K562 (cell line): ENCODE measurements around the gene HIKESHI. TPM values are rescaled to one million over a fixed set of nuclear protein-coding genes. Genes with fewer than 3 reads are reported as not detected.

ENCODE experiments used
- ATAC-seq: fragments of 200-7000 bp; cut with Tn5 transposase; 3 replicates; pipeline ENCODE4 v1.9.1; 2020; ENCODE audit warnings: moderate library complexity
- BruUV-seq: library from RNA; stranded (reverse); fragments of 400-500 nt; replicated peaks from 2 replicates; lab custom pipeline; 2021; lab: Mats Ljungman, UMichigan
- CTCF ChIA-PET: fragments of 300-600 bp; formaldehyde crosslinking; extraction: SDS; loops from one replicate; lab custom pipeline; 2021; ENCODE audit warnings: low intra/inter-chr PET ratio; lab: Yijun Ruan, JAX
- POLR2A ChIA-PET: fragments of 300-600, 350-650 bp; sonication (Branson Sonifier 250); formaldehyde crosslinking; extraction: SDS; loops from one replicate; lab custom pipeline; 2021; ENCODE audit warnings: antibody characterized with exemption, inconsistent platforms; lab: Yijun Ruan, JAX
- DNase-seq, 4 experiments: peaks; one replicate each; pipeline versions ENCODE4 v3.0.0 to v3.0.0-alpha.2; 2011 to 2018; ENCODE audit warnings: low spot score in 3 of 4, mixed read lengths in 3 of 4; ENCODE audit errors: extremely low read depth in 1 of 4
- FAIRE-seq: peaks from 2 replicates; lab custom pipeline; 2011; peaks lifted over from hg19 to GRCh38; lab: Jason Lieb, UNC
- H2AFZ ChIP-seq: 2 replicates; pipeline ENCODE4 v1.6.0; 2011; ENCODE audit warnings: low read depth, low read length, control low read depth, inconsistent platforms
- H3K27ac ChIP-seq: fragments of 200-600 bp; 3 replicates; pipeline ENCODE4 v1.8.0; 2011; ENCODE audit warnings: low read depth, mild to moderate bottlenecking, control low read depth, inconsistent platforms, low read length, moderate library complexity, mixed read lengths; ENCODE audit errors: extremely low read depth
- H3K27me3 ChIP-seq, 2 experiments: fragments of 300-600 bp in 1 of 2; 2 replicates in 1 of 2; 3 replicates in 1 of 2; pipeline versions ENCODE4 v1.6.0 to v1.8.0; 2011; ENCODE audit warnings: inconsistent platforms in 2 of 2, low read length in 2 of 2, mild to moderate bottlenecking in 1 of 2, mixed read lengths in 1 of 2, moderate library complexity in 1 of 2; ENCODE audit not compliant: control insufficient read depth in 2 of 2, insufficient read depth in 2 of 2
- H3K36me3 ChIP-seq: fragments of 300-600 bp; 3 replicates; pipeline ENCODE4 v1.8.0; 2011; ENCODE audit warnings: mild to moderate bottlenecking, low read length, inconsistent platforms; ENCODE audit not compliant: control insufficient read depth, insufficient read depth
- H3K4me1 ChIP-seq, 2 experiments: fragments of 200-600 bp in 1 of 2; replicated peaks in 1 of 2; 2 replicates in 1 of 2; 3 replicates in 1 of 2; pipeline versions ENCODE4 v1.5.1 to v1.8.0; 2011; ENCODE audit warnings: inconsistent platforms in 2 of 2, low read length in 2 of 2, mild to moderate bottlenecking in 1 of 2, mixed read lengths in 1 of 2, moderate library complexity in 1 of 2; ENCODE audit not compliant: control insufficient read depth in 2 of 2, insufficient read depth in 2 of 2
- H3K4me2 ChIP-seq: 2 replicates; pipeline ENCODE4 v1.6.1; 2011; ENCODE audit warnings: low read length, control low read depth, inconsistent platforms, mixed read lengths; ENCODE audit not compliant: insufficient read depth
- H3K4me3 ChIP-seq: fragments of 200-600 bp; sonication (generic), shearing (Covaris generic); 2 replicates; pipeline ENCODE4 v1.5.1; 2016; ENCODE audit warnings: control low read depth, inconsistent platforms
- H3K79me2 ChIP-seq: fragments of 200-600 bp; 3 replicates; pipeline ENCODE4 v1.8.0; 2011; ENCODE audit warnings: low read length, inconsistent platforms; ENCODE audit not compliant: control insufficient read depth, insufficient read depth
- H3K9ac ChIP-seq, 2 experiments: 2 replicates each; pipeline versions ENCODE4 v1.6.0 to v1.6.1; 2011; ENCODE audit warnings: low read depth in 2 of 2, low read length in 2 of 2, control low read depth in 1 of 2, inconsistent platforms in 1 of 2, mild to moderate bottlenecking in 1 of 2, mixed read lengths in 1 of 2; ENCODE audit not compliant: insufficient read depth in 1 of 2
- H3K9me1 ChIP-seq: one replicate; pipeline ENCODE4 v1.6.0; 2011; ENCODE audit warnings: inconsistent platforms, mild to moderate bottlenecking, low read length, moderate library complexity; ENCODE audit not compliant: control insufficient read depth, insufficient read depth
- H3K9me3 ChIP-seq: replicated peaks from 2 replicates; pipeline ENCODE4 v1.5.1; 2011; ENCODE audit warnings: low read depth, low read length, inconsistent platforms; ENCODE audit not compliant: control insufficient read depth, insufficient read depth
- H4K20me1 ChIP-seq: replicated peaks from 2 replicates; pipeline ENCODE4 v1.6.1; 2011; ENCODE audit warnings: low read length, inconsistent platforms, mixed read lengths; ENCODE audit not compliant: control insufficient read depth, insufficient read depth
- BCOR ChIP-seq: fragments of 450-650 bp; IDR thresholded peaks from 2 replicates; pipeline ENCODE4 v1.6.1; 2016
- E2F3 ChIP-seq: fragments of 250-450 bp; sonication (Bioruptor Pico); IDR thresholded peaks from 2 replicates; pipeline ENCODE4 v1.4.0; 2020; ENCODE audit warnings: mild to moderate bottlenecking
- GTF2A2 ChIP-seq: IDR thresholded peaks from 2 replicates; pipeline ENCODE4 v1.6.1; 2016; ENCODE audit warnings: mild to moderate bottlenecking, missing genetic modification characterization, missing compliant biosample characterization
- MTA3 ChIP-seq: fragments of 450-650 bp; formaldehyde crosslinking; IDR thresholded peaks from 2 replicates; pipeline ENCODE4 v1.6.1; 2017; ENCODE audit warnings: mild to moderate bottlenecking, borderline replicate concordance
- NRF1 ChIP-seq, 2 experiments: fragments of 450-650 bp; IDR thresholded peaks in 1 of 2; conservative IDR thresholded peaks in 1 of 2; 2 replicates each; pipeline ENCODE4 v1.6.1; 2014; ENCODE audit warnings: mild to moderate bottlenecking in 2 of 2
- PTBP1 ChIP-seq: fragments of 200-400 bp; formaldehyde crosslinking; IDR thresholded peaks from 2 replicates; pipeline ENCODE4 v1.6.1; 2017; ENCODE audit warnings: low read depth, low read length
- PURB ChIP-seq: sonication (generic); formaldehyde crosslinking; IDR thresholded peaks from 2 replicates; pipeline ENCODE4 v1.9.0; 2021; ENCODE audit warnings: low read depth, mild to moderate bottlenecking, missing genetic modification reagents
- RFX1 ChIP-seq: fragments of 450-650 bp; IDR thresholded peaks from 2 replicates; pipeline ENCODE4 v1.6.1; 2016; ENCODE audit warnings: mild to moderate bottlenecking, moderate library complexity
- ZC3H8 ChIP-seq: fragments of 450-650 bp; IDR thresholded peaks from 2 replicates; pipeline ENCODE4 v1.6.1; 2017
- ZNF384 ChIP-seq: IDR thresholded peaks from 2 replicates; pipeline ENCODE4 v1.6.1; 2012; ENCODE audit warnings: low read depth, low read length, improper control_type of control experiment
- ZNF699 ChIP-seq: fragments of 250-450 bp; sonication (Bioruptor Pico); IDR thresholded peaks from 2 replicates; pipeline ENCODE4 v1.8.0; 2021; ENCODE audit warnings: mild to moderate bottlenecking, moderate library complexity; ENCODE audit not compliant: insufficient replicate concordance
- WGBS: fragments of 100-300 bp; shearing (Covaris generic); methylation state at CpG from one replicate; pipeline ENCODE4 v1.1.6; 2016; ENCODE audit warnings: low coverage, mixed read lengths; ENCODE audit not compliant: insufficient coverage; ENCODE audit errors: missing lambda C conversion rate; 5-methylcytosine and 5-hydroxymethylcytosine counted together
- in situ Hi-C: fragments of 300-500 bp; cut with MboI; formaldehyde crosslinking; loops from 4 replicates; pipeline ENCODE4 v1.15.0; 2018; ENCODE audit warnings: inconsistent platforms, mixed read lengths
- intact Hi-C: fragments of 100-400 bp; cut with micrococcal nuclease; formaldehyde crosslinking; loops from 2 replicates; pipeline ENCODE4 v1.14.2; 2022
- polyA plus RNA-seq, 8 experiments: library from polyadenylated mRNA; depleted of rRNA in 4 of 8; stranded (reverse) in 5 of 8; unstranded in 3 of 8; fragments of >200 nt; fragmentation: Nextera tagmentation in 2 of 8; fragmentation: Illumina TruSeq in 1 of 8; extraction: Ambion mirVana in 2 of 8; extraction: Trizol in 1 of 8; gene quantifications; 2 replicates each; pipeline versions ENCODE4 v1.2.1 to v1.2.3, GENCODE V29; 2011 to 2014; ENCODE audit warnings: inconsistent platforms in 1 of 8, missing spikeins in 1 of 8
- total RNA-seq, 7 experiments: library from RNA; depleted of rRNA in 6 of 7; stranded (reverse); fragments of >200 nt in 6 of 7; fragmentation: Illumina TruSeq in 2 of 7; extraction: Trizol in 2 of 7; gene quantifications; 2 replicates each; pipeline versions ENCODE4 v1.2.1 to v1.2.3, GENCODE V29; 2011 to 2021; ENCODE audit warnings: low replicate concordance in 1 of 7
- TF ChIP-seq, protein P1 (sequence below): fragments of 450-650 bp; formaldehyde crosslinking; IDR thresholded peaks from 2 replicates; pipeline ENCODE4 v1.4.0; 2022; ENCODE audit warnings: missing genetic modification characterization
- TF ChIP-seq, protein P2 (sequence below): fragments of 450-650 bp; formaldehyde crosslinking; IDR thresholded peaks from 2 replicates; pipeline ENCODE4 v1.4.0; 2020; ENCODE audit warnings: mild to moderate bottlenecking, moderate library complexity

Gene HIKESHI
- total and polyA plus RNA-seq, 9 of the 15 experiments (the other 6 are each of a cell fraction or from before 2014, with no cell fraction given): 33.2 to 196 (median 62.7) TPM

DNA sequence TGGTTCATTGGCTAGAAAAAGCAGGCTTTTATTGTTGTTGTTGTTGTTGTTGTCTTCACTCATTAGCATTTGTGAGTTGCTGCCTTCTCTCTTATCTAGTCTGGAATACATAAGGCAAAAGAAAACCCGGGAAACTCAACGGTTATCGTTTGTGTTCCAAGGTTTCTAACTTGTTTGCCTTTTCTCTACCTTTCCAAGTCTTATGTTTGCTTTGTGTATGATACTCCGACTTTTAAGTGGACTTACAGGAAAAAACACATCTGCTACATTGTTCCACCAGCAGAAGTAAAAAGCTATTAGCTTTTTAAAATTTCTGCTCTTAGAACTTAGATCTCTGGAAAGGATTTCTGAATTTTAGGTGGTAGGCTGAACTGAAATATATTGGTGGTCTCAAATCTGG lies 27.0 kb upstream of the HIKESHI start:
- ATAC-seq (no peak), FAIRE-seq (no peak), DNase-seq (no peak)
- CTCF ChIA-PET: no interaction called here
- in situ Hi-C loops: no loop called here
- Histone ChIP-seq H4K20me1 (no peaks in the 10 kb centered on the region), H3K9me1 (no peaks in the 10 kb centered on the region), H3K27ac (no peak overlapping the region), H3K4me2 (no peak overlapping the region), H3K9ac (no peak overlapping the region), H3K4me1 (no peaks in the 10 kb centered on the region), H3K27me3 (no peaks in the 10 kb centered on the region), H3K36me3 (peaks cover 81% of the 10 kb centered on the region), H2AFZ (no peak overlapping the region), H3K4me3 (no peak overlapping the region), H3K9me3 (no peaks in the 10 kb centered on the region), H3K79me2 (peaks cover 49% of the 10 kb centered on the region)
- 89% methylated on average over 4 of the region's 4 CpGs for WGBS
- BruUV-seq: no TSS peak
- intact Hi-C loops: no loop called here
- TF ChIP-seq E2F3 (CRISPR knock-in tag): no peak
- TF ChIP-seq GTF2A2: no peak
- POLR2A ChIA-PET: interaction anchor here (0.6 to 1.1 kb wide), 2 partner anchors 10 to 157 kb away, joined by 3 to 4 read pairs; no protein-coding TSS in a partner anchor

DNA sequence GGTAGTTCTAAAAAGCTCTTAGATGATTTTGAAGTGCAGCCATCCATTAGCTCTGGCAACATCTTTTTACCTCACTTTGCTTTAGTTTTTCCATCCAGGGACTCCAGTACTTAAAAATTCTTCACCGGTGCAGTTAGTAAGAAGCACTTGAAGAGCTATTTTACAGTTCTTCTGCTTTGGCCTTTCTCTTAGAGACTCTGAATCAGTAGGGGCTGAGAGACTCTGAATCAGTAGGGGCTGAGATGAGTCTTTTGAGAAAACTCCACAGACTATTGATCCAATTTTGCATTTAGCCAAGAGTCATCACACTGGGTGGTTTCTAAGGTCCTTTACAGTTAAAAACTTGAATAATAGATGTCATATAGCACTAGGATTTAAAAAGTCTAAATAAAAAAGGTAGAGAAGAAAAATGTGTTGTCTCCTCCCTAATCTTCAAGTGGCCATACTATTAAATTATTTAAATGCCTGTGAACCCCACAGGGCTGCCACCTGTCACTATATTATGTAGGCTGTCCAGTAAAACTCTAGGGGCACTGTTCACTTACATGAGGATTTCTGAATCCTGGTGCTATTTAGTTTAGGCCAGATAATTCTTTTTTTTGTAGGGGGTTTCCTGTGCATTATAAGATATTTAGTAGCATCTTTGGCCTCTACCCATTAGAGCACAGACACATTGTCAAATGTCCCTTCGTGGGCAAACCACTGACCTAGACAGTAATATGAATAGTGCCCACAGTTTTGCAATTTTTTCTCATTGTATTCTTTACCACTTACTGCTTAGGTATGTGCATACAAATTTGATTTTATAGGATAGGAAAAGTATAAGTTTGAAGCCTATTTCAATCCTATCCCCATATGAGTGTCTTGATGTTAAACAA lies 26.3 kb upstream of the HIKESHI start:
- WGBS: 100% methylated on average over 2 of the region's 2 CpGs
- no peak overlapping the region for H3K4me3 ChIP-seq
- TF ChIP-seq NRF1 (conservative IDR thresholded peaks at IDR 0.05 in 1 of 2, IDR thresholded peaks at IDR 0.05 in 1 of 2) (no peak), ZNF384 (no peak), PURB (CRISPR knock-in tag) (no peak), ZNF699 (no peak), BCOR (no peak), ZC3H8 (no peak), RFX1 (no peak), MTA3 (no peak), PTBP1 (no peak)
- TF ChIP-seq, protein P1, sequence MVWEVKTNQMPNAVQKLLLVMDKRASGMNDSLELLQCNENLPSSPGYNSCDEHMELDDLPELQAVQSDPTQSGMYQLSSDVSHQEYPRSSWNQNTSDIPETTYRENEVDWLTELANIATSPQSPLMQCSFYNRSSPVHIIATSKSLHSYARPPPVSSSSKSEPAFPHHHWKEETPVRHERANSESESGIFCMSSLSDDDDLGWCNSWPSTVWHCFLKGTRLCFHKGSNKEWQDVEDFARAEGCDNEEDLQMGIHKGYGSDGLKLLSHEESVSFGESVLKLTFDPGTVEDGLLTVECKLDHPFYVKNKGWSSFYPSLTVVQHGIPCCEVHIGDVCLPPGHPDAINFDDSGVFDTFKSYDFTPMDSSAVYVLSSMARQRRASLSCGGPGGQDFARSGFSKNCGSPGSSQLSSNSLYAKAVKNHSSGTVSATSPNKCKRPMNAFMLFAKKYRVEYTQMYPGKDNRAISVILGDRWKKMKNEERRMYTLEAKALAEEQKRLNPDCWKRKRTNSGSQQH (CRISPR knock-in tag): no peak
- TF ChIP-seq, protein P2, sequence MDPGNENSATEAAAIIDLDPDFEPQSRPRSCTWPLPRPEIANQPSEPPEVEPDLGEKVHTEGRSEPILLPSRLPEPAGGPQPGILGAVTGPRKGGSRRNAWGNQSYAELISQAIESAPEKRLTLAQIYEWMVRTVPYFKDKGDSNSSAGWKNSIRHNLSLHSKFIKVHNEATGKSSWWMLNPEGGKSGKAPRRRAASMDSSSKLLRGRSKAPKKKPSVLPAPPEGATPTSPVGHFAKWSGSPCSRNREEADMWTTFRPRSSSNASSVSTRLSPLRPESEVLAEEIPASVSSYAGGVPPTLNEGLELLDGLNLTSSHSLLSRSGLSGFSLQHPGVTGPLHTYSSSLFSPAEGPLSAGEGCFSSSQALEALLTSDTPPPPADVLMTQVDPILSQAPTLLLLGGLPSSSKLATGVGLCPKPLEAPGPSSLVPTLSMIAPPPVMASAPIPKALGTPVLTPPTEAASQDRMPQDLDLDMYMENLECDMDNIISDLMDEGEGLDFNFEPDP (CRISPR knock-in tag): no peak

More for the DNA sequence above, 26.3 kb upstream of the HIKESHI start:
- no peaks in the 10 kb centered on the region for H3K9me1 ChIP-seq
- 0 out of 3 replicates have a peak, but pooled peaks have one; percentile 36 for ATAC-seq
- no peaks in the 10 kb centered on the region for H3K4me1 ChIP-seq
- FAIRE-seq: no peak
- H2AFZ ChIP-seq: no peak overlapping the region
- no peaks in the 10 kb centered on the region for H4K20me1 ChIP-seq
- no peak overlapping the region for H3K9ac ChIP-seq
- H3K9me3 ChIP-seq: no peaks in the 10 kb centered on the region
- ChIA-PET CTCF (no interaction called here), POLR2A (interaction anchor here (0.6 to 1.1 kb wide), 2 partner anchors 9 to 158 kb away, joined by 3 to 4 read pairs; no protein-coding TSS in a partner anchor)
- intact Hi-C loops: no loop called here
- H3K79me2 ChIP-seq: peaks cover 44% of the 10 kb centered on the region
- H3K4me2 ChIP-seq: no peak overlapping the region
- H3K36me3 ChIP-seq: peaks cover 78% of the 10 kb centered on the region
- in situ Hi-C loops: no loop called here
- H3K27me3 ChIP-seq: no peaks in the 10 kb centered on the region
- no peak for DNase-seq
- no peak overlapping the region for H3K27ac ChIP-seq
- BruUV-seq: no TSS peak
